Posterior cingulate gyrus (tissue), 11 donors: ENCODE results near the gene TNIP2.
A peak's percentile ranks its signal among the peaks of the same experiment; 100 is the strongest.
"Not testable (repeated sequence)": the region's sequence is repeated elsewhere in the genome, so short reads cannot be mapped to it uniquely, and the experiment has no call there.

Experiments
- DNase-seq, 10 donors: peaks; one replicate each; pipeline versions ENCODE4 v3.0.0 to v3.0.0-alpha.2; 2020 to 2021; ENCODE audit warnings: mixed read lengths in 3 of 10
- intact Hi-C: fragments of 100-400 bp; cut with DNase I; formaldehyde crosslinking; loops from one replicate; pipeline ENCODE4 v1.15.1; 2023

TNIP2 gene

GRCh38 chr4:2750719-2751605 is 5.2 kb downstream of the TNIP2 start:
- DNase-seq: peak in 3 of 10 donors; percentile 26 to 60 (median 49)
- intact Hi-C loops: no loop called here

GRCh38 chr4:2746891-2747695 is 9.0 kb downstream of the TNIP2 start:
- intact Hi-C loops: no loop called here
- DNase-seq: peak in 3 of 10 donors; percentile 57 to 70 (median 62)

- peak in 3 of 10 donors; percentile 22 to 80 (median 58) for DNase-seq
- intact Hi-C loops: no loop called here
Measured at GRCh38 chr4:2745981-2746806, 9.9 kb downstream of the TNIP2 start.

- peak in 3 of 10 donors; percentile 19 to 45 (median 24) for DNase-seq
- intact Hi-C loops: no loop called here
Measured at GRCh38 chr4:2745516-2745915, 10.6 kb downstream of the TNIP2 start.

- DNase-seq: peak in 3 of 10 donors; percentile 58 to 78 (median 65)
- intact Hi-C loops: no loop called here
Measured at GRCh38 chr4:2744576-2745270, 11.4 kb downstream of the TNIP2 start.

GRCh38 chr4:2743518-2744445 is 12.4 kb downstream of the TNIP2 start:
- peak in 3 of 10 donors; percentile 21 to 72 (median 55) for DNase-seq
- intact Hi-C loops: no loop called here

- intact Hi-C loops: no loop called here
- DNase-seq: peak in 3 of 10 donors; percentile 26 to 59 (median 48)
Measured at GRCh38 chr4:2742823-2743517, 13.2 kb downstream of the TNIP2 start.

GRCh38 chr4:2742081-2742822 is 13.9 kb downstream of the TNIP2 start:
- DNase-seq: peak in 3 of 10 donors; percentile 36 to 62 (median 53)
- intact Hi-C loops: no loop called here

- intact Hi-C loops: no loop called here
- DNase-seq: peak in 3 of 10 donors; percentile 48 to 76 (median 69)
Measured at GRCh38 chr4:2741626-2742025, 14.5 kb downstream of the TNIP2 start.

GRCh38 chr4:2738296-2738695 is 17.8 kb downstream of the TNIP2 start:
- intact Hi-C loops: not testable (repeated sequence)
- peak in 3 of 10 donors; percentile 2 to 12 (median 10) for DNase-seq

GRCh38 chr4:2735869-2736268 is 20.3 kb downstream of the TNIP2 start:
- intact Hi-C loops: no loop called here
- no peak for DNase-seq

- no peak for DNase-seq
- intact Hi-C loops: no loop called here
Measured at GRCh38 chr4:2734612-2735011, 21.5 kb downstream of the TNIP2 start.

- intact Hi-C loops: no loop called here
- peak in 2 of 10 donors; percentile 18 to 52 for DNase-seq
Measured at GRCh38 chr4:2733844-2734574, 22.1 kb downstream of the TNIP2 start.

GRCh38 chr4:2733001-2733843 is 22.9 kb downstream of the TNIP2 start:
- intact Hi-C loops: no loop called here
- peak in 2 of 10 donors; percentile 69 to 72 for DNase-seq

- intact Hi-C loops: no loop called here
- peak in 2 of 10 donors; percentile 42 to 46 for DNase-seq
Measured at GRCh38 chr4:2732526-2732925, 23.6 kb downstream of the TNIP2 start.

- peak in 6 of 10 donors; percentile 12 to 89 (median 61) for DNase-seq
- intact Hi-C loops: no loop called here
Measured at GRCh38 chr4:2731907-2732317, 24.2 kb downstream of the TNIP2 start.
